ENCODE data around the gene NR2E1.

NR2E1 gene

DNA sequence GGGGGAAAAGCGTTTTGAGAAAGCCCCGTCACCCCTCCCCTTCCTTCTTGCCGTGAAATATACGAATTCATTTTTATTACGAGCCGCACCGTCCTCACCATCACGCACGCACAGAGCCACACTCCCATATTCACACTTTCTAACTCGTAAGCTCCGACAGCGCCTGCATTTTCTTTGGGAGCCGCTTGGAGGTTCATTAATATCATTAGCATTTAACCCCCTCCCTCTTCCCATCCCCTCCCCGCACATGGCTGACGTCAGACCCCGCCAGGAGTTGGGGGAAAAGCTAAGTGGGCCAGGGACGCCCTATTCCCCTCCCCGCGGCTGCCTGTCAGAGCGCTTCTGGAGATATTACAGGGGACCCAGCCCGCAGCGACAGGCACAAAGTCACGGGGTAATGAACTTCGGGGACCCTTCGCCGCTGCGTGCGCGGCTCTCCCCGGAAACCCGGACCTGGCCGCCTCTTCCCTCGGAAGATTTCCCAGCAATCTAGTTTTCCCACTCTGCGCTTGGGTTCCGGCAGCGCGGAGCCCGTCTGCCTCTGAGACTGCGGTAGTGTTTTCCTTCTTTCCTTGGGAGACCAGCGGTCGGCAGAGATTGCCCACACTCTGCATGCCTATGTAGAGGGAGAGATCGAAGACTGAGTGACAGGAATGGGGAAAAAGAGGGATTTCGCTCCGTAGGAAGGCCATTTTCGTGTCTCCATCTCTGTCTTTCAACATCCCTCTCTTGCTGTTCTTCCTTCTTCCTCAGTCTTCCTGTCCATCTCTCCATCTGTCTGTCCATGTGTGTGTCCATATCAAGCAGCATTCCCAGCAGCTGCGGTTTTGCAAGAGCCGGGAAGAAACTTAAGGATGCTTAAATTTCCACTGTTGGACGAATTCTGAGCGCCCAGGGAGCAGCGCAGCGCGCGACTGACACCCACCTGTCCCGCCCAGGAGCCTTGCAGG, at the start of gene NR2E1:
Gene NR2E1, plus strand, starts transcription at position 309 of the 950 bp plus-strand sequence. CDS start 744 bp downstream, outside the sequence.
- no peak for DNase-seq

- no peak for DNase-seq
Observed at GRCh38 chr6:108116546-108117426, 49.0 kb upstream of the NR2E1 start.

DNA sequence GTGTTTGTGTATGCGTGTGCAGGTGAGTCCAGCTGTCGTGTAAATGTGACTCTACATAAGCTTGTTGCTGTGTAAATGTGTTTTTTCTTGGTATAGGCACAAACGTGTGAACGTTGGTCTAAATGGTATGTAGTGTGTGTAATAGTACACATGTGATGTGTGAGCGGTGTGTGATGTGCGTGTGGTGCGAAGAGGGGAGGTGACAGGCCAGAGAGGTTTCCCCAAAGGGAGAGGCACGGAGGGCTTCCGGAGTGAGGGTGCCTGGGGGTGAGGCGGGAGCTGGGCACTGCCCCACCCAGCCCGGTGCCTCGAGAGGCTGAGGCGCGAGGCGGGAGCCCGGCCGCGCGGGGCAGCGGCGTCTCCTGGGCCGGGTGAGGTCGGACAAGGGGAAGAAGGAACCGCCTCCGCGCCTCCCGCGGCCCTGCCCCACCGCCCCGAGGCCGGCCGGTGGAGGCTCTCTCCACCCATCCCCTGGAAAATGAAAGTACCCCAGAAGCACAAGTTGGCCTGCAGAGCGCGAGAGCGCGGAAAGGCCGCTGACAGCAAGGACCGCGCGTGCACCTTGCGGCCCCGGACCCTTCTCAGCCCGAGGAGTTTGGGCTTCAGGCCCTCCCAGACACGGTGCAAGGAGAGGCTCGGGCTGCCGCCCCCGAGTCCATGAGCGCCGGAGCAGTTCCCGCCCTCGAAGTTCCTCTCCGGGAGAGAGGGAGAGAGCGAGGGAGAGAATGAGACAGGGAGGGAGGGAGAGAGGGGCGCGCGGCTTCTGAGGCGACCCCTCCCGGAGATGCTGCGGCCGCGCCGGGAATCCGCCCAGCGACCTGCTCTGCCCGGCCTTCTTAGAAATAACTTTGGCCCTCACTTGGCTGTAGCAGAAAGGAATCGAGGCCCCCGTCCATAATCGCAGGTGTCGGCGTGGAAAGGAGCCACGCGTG, 48.1 kb upstream of the NR2E1 start:
- DNase-seq = no peak

DNA sequence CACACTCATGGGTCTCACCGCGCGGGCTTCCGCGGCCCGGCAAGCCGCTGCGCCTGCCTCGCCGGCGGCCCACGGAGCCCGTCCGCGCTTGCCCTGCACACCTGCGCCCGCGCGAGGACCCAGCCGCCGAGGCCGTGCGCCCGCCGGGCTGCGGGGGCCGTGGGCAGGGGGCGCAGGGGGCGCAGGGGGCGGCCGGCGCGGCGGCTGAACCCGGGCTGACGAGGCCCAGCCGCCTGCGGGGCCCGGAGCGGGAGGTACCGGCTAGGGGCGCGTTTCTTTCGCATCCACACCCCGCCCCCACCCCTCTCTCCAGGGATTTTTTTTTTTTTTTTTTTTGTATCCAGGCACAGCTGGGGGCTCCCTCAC, 47.5 kb upstream of the NR2E1 start:
- DNase-seq = no peak

GRCh38 chr6:108118810-108119768, 46.7 kb upstream of the NR2E1 start:
- no peak for DNase-seq

DNA sequence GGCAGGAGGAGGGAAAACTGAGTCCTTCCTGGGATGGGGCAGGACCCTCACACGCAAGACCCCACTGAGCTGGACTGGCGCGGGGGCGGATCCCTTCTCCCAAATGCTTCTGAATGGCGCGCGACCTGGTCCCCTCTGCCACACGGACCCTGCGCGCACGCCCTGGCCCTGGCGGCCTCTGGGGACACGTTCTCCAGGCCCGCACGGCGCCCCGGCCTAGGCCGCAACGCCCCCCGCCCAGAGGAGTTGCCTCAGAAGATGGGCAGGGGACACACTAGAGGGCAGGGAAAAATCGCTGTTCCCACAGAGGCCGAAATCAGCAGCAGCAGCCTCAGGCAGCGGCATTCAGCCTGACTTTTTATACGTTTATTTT, 46.1 kb upstream of the NR2E1 start:
- DNase-seq = no peak

DNA sequence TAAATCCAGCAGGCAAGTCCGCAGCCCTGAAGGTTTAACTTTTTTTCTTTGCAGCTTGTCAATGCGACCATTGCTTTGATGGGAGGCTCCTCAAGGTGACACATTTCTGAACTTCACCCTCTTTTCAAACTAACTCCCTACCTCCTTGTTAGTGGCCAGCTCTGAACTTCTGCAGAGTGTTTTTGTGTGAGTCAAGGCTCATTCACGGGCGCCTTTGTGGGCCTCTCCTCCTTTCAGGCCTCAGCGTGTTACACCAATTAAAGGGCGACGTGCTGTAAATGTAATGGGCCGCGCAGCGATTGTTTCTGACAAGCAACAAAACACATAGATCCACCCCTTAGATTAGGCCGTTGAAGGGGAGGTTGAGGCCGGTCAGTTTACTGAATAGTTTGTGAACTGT, 45.5 kb upstream of the NR2E1 start:
- no peak for DNase-seq

- no peak for DNase-seq
Observed at GRCh38 chr6:108121612-108122011, 44.2 kb upstream of the NR2E1 start.

GRCh38 chr6:108123481-108123929, 42.3 kb upstream of the NR2E1 start:
- DNase-seq = no peak

- DNase-seq = no peak
Observed at GRCh38 chr6:108123946-108124345, 41.9 kb upstream of the NR2E1 start.

DNA sequence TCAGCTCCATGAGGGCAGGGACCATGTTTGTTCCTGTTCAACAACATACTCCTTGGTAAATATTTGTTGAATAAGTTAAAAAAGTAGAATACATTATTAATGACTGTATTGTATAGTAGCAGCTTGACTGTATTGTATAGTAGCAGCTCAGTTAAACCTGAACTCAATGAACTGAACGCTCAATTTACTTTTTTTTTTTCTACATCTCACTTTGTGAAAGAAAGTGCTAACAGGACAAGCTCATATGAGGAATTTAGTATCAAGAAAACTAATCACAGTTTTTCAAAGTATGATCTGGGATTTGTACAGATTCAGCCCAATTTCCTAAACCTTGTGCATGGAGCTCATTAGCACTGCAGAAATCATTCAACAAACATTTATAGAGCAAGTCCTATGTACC, 38.8 kb upstream of the NR2E1 start:
- DNase-seq = no peak

- DNase-seq = no peak
Observed at GRCh38 chr6:108127826-108128225, 38.0 kb upstream of the NR2E1 start.

- no peak for DNase-seq
Observed at GRCh38 chr6:108130262-108130661, 35.6 kb upstream of the NR2E1 start.

GRCh38 chr6:108132863-108133262, 33.0 kb upstream of the NR2E1 start:
- DNase-seq = no peak

- DNase-seq = peak; percentile 57
Observed at GRCh38 chr6:108133594-108134179, 32.1 kb upstream of the NR2E1 start.

GRCh38 chr6:108134213-108134970, 31.4 kb upstream of the NR2E1 start:
- no peak for DNase-seq

DNA sequence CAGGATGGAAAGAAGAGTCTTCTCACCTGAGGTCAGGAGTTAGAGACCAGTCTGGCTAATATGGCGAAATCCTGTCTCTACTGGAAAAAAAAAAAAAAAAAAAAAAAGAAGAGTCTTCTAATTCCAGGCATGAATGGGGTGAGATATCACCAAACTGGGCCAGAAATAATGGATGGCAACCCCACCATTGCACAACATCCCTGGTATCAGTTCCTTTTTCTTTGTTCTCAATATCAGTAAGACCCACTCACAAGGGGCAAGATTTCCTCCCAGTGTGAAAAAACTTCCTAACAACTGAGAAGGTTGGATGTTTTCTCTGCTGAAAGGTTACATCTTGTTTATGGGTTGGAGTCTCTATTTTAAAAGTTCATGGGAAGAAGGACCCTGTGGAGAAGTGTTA, 23.6 kb upstream of the NR2E1 start:
- DNase-seq = no peak

- DNase-seq = no peak
Observed at GRCh38 chr6:108145639-108146038, 20.2 kb upstream of the NR2E1 start.

- DNase-seq = no peak
Observed at GRCh38 chr6:108152446-108152845, 13.4 kb upstream of the NR2E1 start.

Measured in activated CD4-positive, alpha-beta T cell treated with anti-CD3 and anti-CD28 coated beads, Interleukin-10, Interleukin-2, amounts not matched to agents 100 ng/mL and 50 ng/mL, durations not matched to agents 16 hours and 8 hours (primary cell).